EH (cell line): ENCODE measurements around the gene TGFBR3.

Experiments used
- DNase-seq: peaks from one replicate; pipeline ENCODE4 v3.0.0-alpha.2; 2015; ENCODE audit warnings: low read depth

The TGFBR3 gene

DNA sequence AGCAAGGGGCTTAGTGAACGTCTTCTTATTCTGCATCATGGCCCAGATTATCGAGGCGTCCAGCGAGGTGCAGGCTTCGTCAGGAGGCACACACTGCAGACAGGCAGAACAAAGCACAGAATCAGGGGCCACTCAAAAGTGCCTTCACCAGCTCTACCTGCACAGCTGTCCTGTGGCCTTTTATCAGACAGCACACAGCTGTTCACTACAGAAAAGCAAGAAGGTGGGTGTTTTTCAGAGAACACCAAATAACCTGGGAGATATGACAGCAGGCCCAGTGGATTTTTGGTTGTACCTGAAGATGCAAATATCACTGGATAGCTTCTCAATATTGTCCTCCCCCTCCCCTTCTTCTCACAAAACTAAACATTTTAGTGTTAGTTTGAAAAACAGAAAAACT is 177.3 kb downstream of the TGFBR3 start:
- DNase-seq = no peak

GRCh38 chr1:91707890-91708218 is 178.1 kb downstream of the TGFBR3 start:
- DNase-seq = no peak

GRCh38 chr1:91707114-91707889 is 178.6 kb downstream of the TGFBR3 start:
- no peak for DNase-seq

DNA sequence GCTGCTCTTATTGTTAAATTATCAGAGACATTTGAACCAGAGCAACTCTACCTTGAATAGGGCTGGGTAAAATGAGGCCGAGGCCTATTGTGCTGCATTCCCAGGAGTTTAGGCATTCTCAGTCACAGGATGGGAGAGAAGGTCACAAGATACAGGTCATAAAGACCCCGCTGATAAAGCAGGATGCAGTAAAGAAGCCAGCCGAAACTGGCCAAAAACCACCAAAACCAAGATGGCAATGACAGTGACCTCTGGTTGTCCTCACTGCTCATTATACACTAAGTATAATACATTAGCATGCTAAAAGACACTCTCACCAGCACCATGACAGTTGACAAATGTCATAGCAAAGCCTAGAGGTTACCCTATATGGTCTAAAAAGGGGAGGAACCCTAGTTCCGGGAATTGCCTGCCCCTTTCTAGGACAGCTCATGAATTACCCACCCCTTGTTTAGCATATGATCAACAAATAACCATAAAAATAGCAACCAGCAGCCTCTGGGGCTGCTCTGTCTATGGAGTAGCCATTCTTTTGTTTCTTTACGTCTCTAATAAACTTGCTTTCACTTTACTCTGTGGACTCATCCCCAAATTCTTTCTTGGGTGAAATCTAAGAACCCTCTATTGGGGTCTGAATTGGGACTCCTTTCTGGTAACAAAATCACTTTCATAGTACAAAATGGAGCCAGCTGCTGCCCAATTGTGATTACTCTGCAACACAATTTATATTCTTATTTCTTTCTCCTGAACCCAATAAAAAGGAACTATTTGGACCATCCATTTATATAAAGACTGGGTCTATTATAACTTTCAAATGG is 179.6 kb downstream of the TGFBR3 start:
- DNase-seq = no peak

DNA sequence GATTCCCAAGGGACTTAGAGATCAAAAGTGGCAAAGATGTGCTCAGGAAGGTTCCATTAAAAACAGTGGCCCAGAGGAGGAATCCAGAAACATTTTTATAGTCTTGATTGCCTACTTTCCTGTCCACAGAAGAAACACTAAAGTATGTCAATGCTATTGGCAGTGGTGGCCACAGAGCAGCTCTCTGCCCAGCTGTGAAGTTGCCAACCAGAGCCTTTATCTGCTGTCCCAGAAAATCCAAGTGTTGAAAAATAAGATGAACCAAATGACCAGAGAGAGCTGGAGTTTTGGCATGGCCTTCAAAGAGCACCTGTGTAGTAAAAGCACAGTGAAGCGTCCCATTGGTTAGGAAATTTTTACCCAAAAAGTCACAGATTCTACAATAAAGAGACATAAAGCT is 181.2 kb downstream of the TGFBR3 start:
- DNase-seq = no peak

- no peak for DNase-seq
These were observed 182.9 kb downstream of the TGFBR3 start for GRCh38 chr1:91703095-91703494.

- DNase-seq = peak; percentile 27
These were observed 184.5 kb downstream of the TGFBR3 start for GRCh38 chr1:91701472-91701869.

DNA sequence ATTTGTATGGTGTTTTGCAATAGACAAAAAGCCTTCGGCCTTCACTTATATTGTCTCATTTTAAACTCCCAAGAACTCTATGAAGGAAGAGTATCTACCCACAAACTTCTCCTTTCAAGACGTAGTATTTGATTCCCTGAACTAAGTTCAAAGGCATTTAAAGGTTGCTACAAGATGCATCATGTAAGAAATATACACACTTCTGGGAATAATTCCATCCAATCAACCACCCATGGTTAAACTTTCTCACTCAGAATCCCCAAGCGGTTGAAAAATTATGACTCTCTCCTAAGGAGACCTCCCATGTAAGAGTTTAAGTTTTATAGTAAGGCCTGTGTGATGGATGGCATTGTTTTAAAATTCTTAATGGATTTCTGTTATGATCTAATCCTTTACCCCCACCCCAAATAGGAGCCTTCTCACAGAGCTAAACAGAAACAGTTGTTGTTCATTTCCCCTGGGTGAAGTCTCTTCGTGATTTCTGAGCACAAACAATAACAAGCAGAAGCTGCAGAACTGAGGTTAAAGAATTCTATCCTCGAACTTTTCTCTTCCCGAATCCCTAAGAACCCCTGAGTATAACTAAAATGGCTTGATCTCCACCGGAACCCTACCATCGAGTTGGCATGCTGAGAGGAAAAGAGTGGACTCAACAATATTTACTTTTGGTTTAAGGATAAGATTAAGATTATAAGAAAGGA is 185.0 kb downstream of the TGFBR3 start:
- DNase-seq = peak; percentile 69

- peak; percentile 81 for DNase-seq
These were observed 185.6 kb downstream of the TGFBR3 start for GRCh38 chr1:91700332-91700731.

DNA sequence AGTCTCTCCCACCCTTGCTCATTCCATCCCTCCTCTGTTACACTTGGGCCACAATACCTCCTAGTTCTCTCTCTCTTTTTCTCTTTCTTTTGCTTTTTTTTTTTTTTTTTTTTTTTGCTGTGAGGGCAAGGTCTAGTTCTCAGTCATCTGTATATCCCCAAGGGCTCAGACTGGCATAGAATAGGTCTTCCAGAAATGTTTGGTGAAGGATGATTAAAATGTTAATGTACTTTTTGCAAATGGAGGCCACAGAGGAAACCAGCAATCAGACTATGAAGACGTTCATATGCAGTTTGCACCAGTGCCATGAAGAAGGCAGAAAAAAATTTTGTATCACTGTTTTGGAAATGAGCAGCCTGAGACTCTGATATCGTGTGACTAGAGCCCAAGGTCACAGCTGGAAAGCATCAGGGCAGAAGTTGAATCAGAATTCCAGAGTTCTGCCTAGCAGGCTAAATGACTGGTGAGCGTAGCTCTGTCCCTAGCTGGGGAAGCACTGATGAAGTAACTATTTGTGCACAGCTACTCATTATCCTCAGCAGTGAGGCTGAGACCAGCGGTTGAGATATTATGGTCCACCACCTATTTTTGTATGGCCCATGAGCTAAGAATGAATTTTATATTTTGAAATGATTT is 186.5 kb downstream of the TGFBR3 start:
- DNase-seq = peak; percentile 95

- peak; percentile 47 for DNase-seq
These were observed 188.1 kb downstream of the TGFBR3 start for GRCh38 chr1:91697861-91698260.

- no peak for DNase-seq
These were observed 188.5 kb downstream of the TGFBR3 start for GRCh38 chr1:91697416-91697815.

GRCh38 chr1:91696321-91696720 is 189.6 kb downstream of the TGFBR3 start:
- DNase-seq = peak; percentile 30

DNA sequence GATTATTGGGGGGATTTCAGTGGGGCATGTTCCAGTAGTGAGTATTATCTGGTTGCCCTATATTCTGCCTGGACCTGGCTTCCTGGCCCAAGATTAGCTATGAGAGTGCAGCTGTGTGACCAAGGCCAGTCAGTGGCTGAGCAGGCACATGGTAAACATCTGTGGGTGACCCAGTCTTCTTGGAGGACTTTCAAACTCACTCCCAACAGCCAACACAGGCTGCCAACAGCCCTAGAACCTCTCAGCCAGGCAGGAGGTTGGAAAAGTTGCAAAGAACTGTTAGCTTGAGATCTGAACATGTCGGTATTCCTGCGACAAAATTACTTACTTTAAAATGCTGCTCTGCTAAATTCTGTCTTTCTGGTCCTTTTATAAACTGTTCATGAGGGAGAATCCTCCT is 192.4 kb downstream of the TGFBR3 start:
- DNase-seq = peak; percentile 43

GRCh38 chr1:91691525-91691924 is 194.4 kb downstream of the TGFBR3 start:
- no peak for DNase-seq

DNA sequence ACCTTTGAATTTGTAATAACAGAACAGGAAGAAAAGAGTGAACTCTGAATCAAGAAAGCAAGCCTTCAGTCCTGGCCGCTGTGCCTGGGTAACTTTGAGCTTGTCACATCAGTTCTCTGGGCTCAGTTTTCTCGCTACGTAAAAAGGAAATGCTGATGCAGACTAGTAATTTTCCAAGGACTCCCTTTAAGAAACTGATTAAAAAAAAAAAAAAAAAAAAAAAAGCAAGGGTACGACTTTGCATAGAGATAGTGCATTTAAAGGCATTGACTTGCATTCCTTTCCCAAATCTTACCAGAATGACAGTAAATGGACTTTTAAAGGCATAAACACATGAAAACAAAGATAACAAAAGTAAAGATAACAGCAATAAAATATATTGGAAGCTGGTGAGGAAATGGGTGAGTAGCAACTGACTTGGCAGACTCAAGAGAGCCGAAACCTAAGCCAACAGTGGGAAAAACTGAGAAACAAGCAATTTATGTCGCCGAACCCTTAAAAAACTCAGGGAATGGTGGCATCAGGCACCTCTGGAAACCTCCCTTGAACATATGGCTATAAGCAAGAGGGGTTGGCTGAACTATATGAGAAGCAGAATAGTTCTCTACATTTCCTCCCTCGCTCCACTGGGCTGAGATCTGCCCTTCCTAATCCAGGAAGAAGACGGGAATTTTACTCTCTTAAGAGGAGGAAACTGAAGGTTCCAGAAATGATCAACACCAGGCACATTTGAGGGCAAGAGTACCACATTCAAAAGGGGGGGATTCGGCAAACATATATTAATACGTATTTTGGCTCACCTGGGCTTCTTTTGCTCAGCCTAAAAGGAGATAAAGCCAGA is 196.1 kb downstream of the TGFBR3 start:
- DNase-seq = no peak

- DNase-seq = no peak
These were observed 198.5 kb downstream of the TGFBR3 start for GRCh38 chr1:91687452-91687851.

GRCh38 chr1:91685994-91686393 is 200.0 kb downstream of the TGFBR3 start:
- DNase-seq = no peak

GRCh38 chr1:91684481-91685196 is 201.3 kb downstream of the TGFBR3 start:
- peak; percentile 31 for DNase-seq

DNA sequence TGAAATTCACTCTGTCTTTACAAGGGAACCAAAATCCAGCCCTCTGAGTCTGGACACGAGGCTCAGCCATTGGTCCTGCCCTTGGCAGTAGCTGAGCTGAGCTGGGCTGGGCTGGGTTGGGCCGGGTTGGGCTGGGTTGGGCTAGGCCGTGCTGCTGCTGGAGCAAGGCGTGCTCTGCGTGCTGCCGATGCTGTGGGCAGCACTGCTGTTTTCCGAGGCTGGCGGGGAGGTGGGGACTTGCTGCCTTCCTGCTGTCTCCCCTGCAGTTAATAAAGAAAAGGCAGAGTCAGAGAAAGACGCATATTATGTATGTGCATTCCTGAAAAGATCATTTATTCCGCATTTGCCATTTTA is 202.4 kb downstream of the TGFBR3 start:
- DNase-seq = no peak
